Muscle of leg (tissue), 16 donors: Measurements from ENCODE around the gene NDFIP2. TPM values are rescaled to one million over a fixed set of nuclear protein-coding genes. Genes with fewer than 3 reads are reported as not detected.

ENCODE experiments used
- DNase-seq: peaks from one replicate; pipeline ENCODE4 v3.0.0; 2013
- H3K27ac ChIP-seq: one replicate; pipeline ENCODE4 v1.5.1; 2013; ENCODE audit warnings: mild to moderate bottlenecking, low read length, control low read depth
- H3K27me3 ChIP-seq: one replicate; pipeline ENCODE4 v1.6.1; 2013; ENCODE audit warnings: low read length; ENCODE audit not compliant: control insufficient read depth, insufficient read depth
- H3K36me3 ChIP-seq: one replicate; pipeline ENCODE4 v1.6.1; 2013; ENCODE audit warnings: low read length; ENCODE audit not compliant: control insufficient read depth, insufficient read depth
- H3K4me1 ChIP-seq: one replicate; pipeline ENCODE4 v1.6.1; 2013; ENCODE audit warnings: low read length; ENCODE audit not compliant: control insufficient read depth, insufficient read depth
- H3K4me3 ChIP-seq: one replicate; pipeline ENCODE4 v1.5.1; 2013; ENCODE audit warnings: low read length, control low read depth
- H3K9me3 ChIP-seq: replicated peaks from 2 replicates; pipeline ENCODE4 v1.6.1; 2013; ENCODE audit warnings: low read depth, low read length; ENCODE audit not compliant: control insufficient read depth
- WGBS: methylation state at CpG from one replicate; pipeline ENCODE4 v1.1.5; 2013; ENCODE audit warnings: missing lambda C conversion rate; ENCODE audit not compliant: insufficient coverage; 5-methylcytosine and 5-hydroxymethylcytosine counted together
- long read RNA-seq, 11 donors: transcript quantifications; one replicate each; lab custom pipeline, GENCODE V29; 2026
- polyA plus RNA-seq, 8 donors: library from polyadenylated mRNA; unstranded; fragments of 120-200 nt; gene quantifications; one replicate each; pipeline versions ENCODE4 v1.2.1 to v1.2.3, GENCODE V29; 2013; ENCODE audit warnings: inconsistent platforms in 1 of 8, low replicate concordance in 1 of 8; ENCODE audit not compliant: insufficient read length in 8 of 8, insufficient read depth in 1 of 8
- total RNA-seq: library from RNA; stranded (reverse); fragments of 120-200 nt; gene quantifications from one replicate; pipeline ENCODE4 v1.2.4, GENCODE V29; 2013

The NDFIP2 gene
- total RNA-seq = 25.9 TPM
- 10 to 100 TPM; 19.2 to 31.4 (median 22.3) TPM for polyA plus RNA-seq
- long read RNA-seq, donor 1, full-length matches to known transcripts = 6 of 6 reads
- long read RNA-seq, donor 1, partial matches to known transcripts = 0 of 6 reads
- long read RNA-seq, donor 1, other reads (novel, unspliced or antisense) = 0 of 6 reads
- long read RNA-seq, donor 2 = 0 reads
- long read RNA-seq, donor 3, full-length matches to known transcripts = 14 of 14 reads
- long read RNA-seq, donor 3, partial matches to known transcripts = 0 of 14 reads
- long read RNA-seq, donor 3, other reads (novel, unspliced or antisense) = 0 of 14 reads
- long read RNA-seq, donor 4, full-length matches to known transcripts = 3 of 3 reads
- long read RNA-seq, donor 4, partial matches to known transcripts = 0 of 3 reads
- long read RNA-seq, donor 4, other reads (novel, unspliced or antisense) = 0 of 3 reads
- long read RNA-seq, donor 5, full-length matches to known transcripts = 19 of 26 reads
- long read RNA-seq, donor 5, partial matches to known transcripts = 7 of 26 reads
- long read RNA-seq, donor 5, other reads (novel, unspliced or antisense) = 0 of 26 reads
- long read RNA-seq, donor 6, full-length matches to known transcripts = 11 of 11 reads
- long read RNA-seq, donor 6, partial matches to known transcripts = 0 of 11 reads
- long read RNA-seq, donor 6, other reads (novel, unspliced or antisense) = 0 of 11 reads
- long read RNA-seq, donor 7, full-length matches to known transcripts = 15 of 15 reads
- long read RNA-seq, donor 7, partial matches to known transcripts = 0 of 15 reads
- long read RNA-seq, donor 7, other reads (novel, unspliced or antisense) = 0 of 15 reads
- long read RNA-seq, donor 8, full-length matches to known transcripts = 4 of 4 reads
- long read RNA-seq, donor 8, partial matches to known transcripts = 0 of 4 reads
- long read RNA-seq, donor 8, other reads (novel, unspliced or antisense) = 0 of 4 reads
- long read RNA-seq, donor 9, full-length matches to known transcripts = 6 of 6 reads
- long read RNA-seq, donor 9, partial matches to known transcripts = 0 of 6 reads
- long read RNA-seq, donor 9, other reads (novel, unspliced or antisense) = 0 of 6 reads
- long read RNA-seq, donor 10, full-length matches to known transcripts = 13 of 13 reads
- long read RNA-seq, donor 10, partial matches to known transcripts = 0 of 13 reads
- long read RNA-seq, donor 10, other reads (novel, unspliced or antisense) = 0 of 13 reads
- long read RNA-seq, donor 11, full-length matches to known transcripts = 4 of 4 reads
- long read RNA-seq, donor 11, partial matches to known transcripts = 0 of 4 reads
- long read RNA-seq, donor 11, other reads (novel, unspliced or antisense) = 0 of 4 reads

- under 1% methylated on average over 65 of the region's 74 CpGs for WGBS
- Histone ChIP-seq H3K27ac (peak within 1 kb of the TSS; percentile 36), H3K4me3 (peak within 1 kb of the TSS; percentile 81), H3K27me3 (peaks cover 5% of the 10 kb centered on the region), H3K9me3 (no peaks in the 10 kb centered on the region), H3K36me3 (no peaks in the 10 kb centered on the region), H3K4me1 (no peaks in the 10 kb centered on the region)
- DNase-seq = peak; percentile 91
Measured at GRCh38 chr13:79480954-79481684, at the start of gene NDFIP2. NDFIP2 (plus strand) TSS chr13:79481155; CDS start chr13:79481204, 49 bp downstream.

- Histone ChIP-seq H3K27me3 (no peaks in the 10 kb centered on the region), H3K4me1 (no peaks in the 10 kb centered on the region), H3K27ac (no peak overlapping the region), H3K36me3 (no peaks in the 10 kb centered on the region), H3K9me3 (no peaks in the 10 kb centered on the region), H3K4me3 (no peak overlapping the region)
- 90% methylated on average over 6 of the region's 6 CpGs for WGBS
- no peak for DNase-seq
Measured at GRCh38 chr13:79432086-79432485, 48.9 kb upstream of the NDFIP2 start.

- H3K27ac ChIP-seq = no peak overlapping the region
- H3K9me3 ChIP-seq = no peaks in the 10 kb centered on the region
- no peaks in the 10 kb centered on the region for H3K36me3 ChIP-seq
- WGBS = 95% methylated on average over 10 of the region's 11 CpGs
- no peak for DNase-seq
- H3K27me3 ChIP-seq = no peaks in the 10 kb centered on the region
- no peak overlapping the region for H3K4me3 ChIP-seq
- no peaks in the 10 kb centered on the region for H3K4me1 ChIP-seq
Measured at GRCh38 chr13:79432992-79433391, 48.0 kb upstream of the NDFIP2 start.

GRCh38 chr13:79434556-79434955 is 46.4 kb upstream of the NDFIP2 start:
- Histone ChIP-seq H3K9me3 (no peaks in the 10 kb centered on the region), H3K27ac (no peak overlapping the region), H3K4me3 (no peak overlapping the region), H3K27me3 (no peaks in the 10 kb centered on the region), H3K4me1 (no peaks in the 10 kb centered on the region), H3K36me3 (no peaks in the 10 kb centered on the region)
- no CpG with 5 or more reads among the region's 1 CpG for WGBS
- peak; percentile 59 for DNase-seq

- no peaks in the 10 kb centered on the region for H3K27me3 ChIP-seq
- DNase-seq = no peak
- H3K27ac ChIP-seq = no peak overlapping the region
- H3K4me1 ChIP-seq = no peaks in the 10 kb centered on the region
- no peak overlapping the region for H3K4me3 ChIP-seq
- no peaks in the 10 kb centered on the region for H3K9me3 ChIP-seq
- no peaks in the 10 kb centered on the region for H3K36me3 ChIP-seq
- no CpG with 5 or more reads among the region's 1 CpG for WGBS
Measured at GRCh38 chr13:79435561-79435990, 45.4 kb upstream of the NDFIP2 start.

GRCh38 chr13:79439275-79439674 is 41.7 kb upstream of the NDFIP2 start:
- no peak for DNase-seq
- WGBS = no CpG with 5 or more reads among the region's 1 CpG
- Histone ChIP-seq H3K9me3 (no peaks in the 10 kb centered on the region), H3K4me1 (no peaks in the 10 kb centered on the region), H3K4me3 (no peak overlapping the region), H3K36me3 (no peaks in the 10 kb centered on the region), H3K27me3 (no peaks in the 10 kb centered on the region), H3K27ac (no peak overlapping the region)

- H3K27ac ChIP-seq = no peak overlapping the region
- no peaks in the 10 kb centered on the region for H3K4me1 ChIP-seq
- no peak overlapping the region for H3K4me3 ChIP-seq
- no peaks in the 10 kb centered on the region for H3K36me3 ChIP-seq
- WGBS = 63% methylated on average over 5 of the region's 5 CpGs
- no peaks in the 10 kb centered on the region for H3K27me3 ChIP-seq
- DNase-seq = no peak
- no peaks in the 10 kb centered on the region for H3K9me3 ChIP-seq
Measured at GRCh38 chr13:79440958-79441528, 39.9 kb upstream of the NDFIP2 start.

- no peak for DNase-seq
- Histone ChIP-seq H3K36me3 (no peaks in the 10 kb centered on the region), H3K4me1 (no peaks in the 10 kb centered on the region), H3K4me3 (no peak overlapping the region), H3K9me3 (no peaks in the 10 kb centered on the region), H3K27ac (no peak overlapping the region), H3K27me3 (no peaks in the 10 kb centered on the region)
- no CpG with 5 or more reads among the region's 1 CpG for WGBS
Measured at GRCh38 chr13:79442221-79442620, 38.7 kb upstream of the NDFIP2 start.

GRCh38 chr13:79442706-79443105 is 38.2 kb upstream of the NDFIP2 start:
- WGBS = no CpG with 5 or more reads among the region's 3 CpGs
- Histone ChIP-seq H3K36me3 (no peaks in the 10 kb centered on the region), H3K9me3 (no peaks in the 10 kb centered on the region), H3K27me3 (no peaks in the 10 kb centered on the region), H3K4me3 (no peak overlapping the region), H3K4me1 (no peaks in the 10 kb centered on the region), H3K27ac (no peak overlapping the region)
- no peak for DNase-seq
